ENCODE results near the gene TTPAL.

Gene TTPAL

DNA sequence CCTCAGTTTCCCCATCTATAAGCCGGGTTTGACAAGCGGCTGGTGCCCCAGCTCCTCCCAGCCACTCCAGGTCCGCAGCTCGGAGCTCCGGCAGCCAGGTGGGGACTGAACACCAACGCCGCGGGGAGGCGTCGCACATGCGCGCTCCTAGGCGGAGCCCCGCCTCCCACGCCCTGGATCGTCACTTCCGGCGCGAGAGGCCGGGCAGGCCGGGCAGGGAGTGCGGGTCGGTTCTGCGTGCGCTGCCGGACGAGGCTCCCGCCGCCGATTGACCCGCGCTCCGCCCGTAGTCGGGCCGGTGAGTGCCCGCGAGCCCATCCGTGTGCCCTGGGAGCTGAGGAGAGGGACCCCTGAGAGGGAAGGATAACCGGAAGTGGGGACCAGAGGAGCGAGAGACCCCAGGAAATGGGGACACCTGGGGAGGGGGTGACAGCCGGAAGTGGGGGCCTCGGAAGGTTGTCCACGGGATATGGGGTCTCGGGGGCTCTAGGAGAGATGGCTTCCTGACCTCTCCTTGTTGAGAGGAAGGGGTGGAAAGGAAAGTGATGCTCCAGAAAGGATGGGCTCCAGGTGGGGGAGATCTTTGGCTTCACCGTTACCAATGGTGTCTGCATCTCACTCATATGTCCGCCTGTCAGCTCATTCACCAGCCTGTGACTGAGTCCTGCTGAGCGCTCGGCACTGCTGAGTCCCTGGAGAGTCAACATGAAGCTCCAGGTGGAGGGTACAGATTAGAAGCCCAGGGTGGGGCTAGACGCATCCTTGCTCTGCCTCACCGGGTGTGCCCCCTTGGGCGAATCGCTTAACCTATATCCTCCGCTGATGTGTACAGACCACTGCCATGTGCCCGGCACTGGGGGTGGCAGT is at the start of gene TTPAL:
Gene TTPAL (plus strand): TSS at position 181 of the 867 bp plus-strand sequence. CDS start 4,126 bp downstream, outside the sequence.
- DNase-seq: peak; percentile 44 to 52

DNA sequence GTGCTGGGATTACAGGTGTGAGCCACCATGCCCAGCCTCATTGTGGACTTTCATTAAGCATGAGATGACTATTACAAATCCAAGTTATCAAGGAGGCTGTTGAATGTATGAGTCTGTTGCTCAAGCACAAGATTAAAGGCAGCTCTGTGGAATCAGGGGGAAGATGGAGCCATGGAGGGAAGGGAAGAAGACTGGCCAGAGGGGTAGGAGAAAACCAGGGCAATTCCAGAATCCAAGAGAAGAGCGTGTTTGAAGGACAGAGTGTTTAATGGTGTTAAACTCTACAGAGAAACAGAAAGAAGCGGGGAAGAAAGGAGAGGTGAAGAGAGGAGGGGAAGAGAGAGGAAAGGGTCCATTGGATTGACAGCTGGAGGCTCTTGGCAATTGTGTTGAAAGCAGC is 49.8 kb upstream of the TTPAL start:
- no peak for DNase-seq

DNA sequence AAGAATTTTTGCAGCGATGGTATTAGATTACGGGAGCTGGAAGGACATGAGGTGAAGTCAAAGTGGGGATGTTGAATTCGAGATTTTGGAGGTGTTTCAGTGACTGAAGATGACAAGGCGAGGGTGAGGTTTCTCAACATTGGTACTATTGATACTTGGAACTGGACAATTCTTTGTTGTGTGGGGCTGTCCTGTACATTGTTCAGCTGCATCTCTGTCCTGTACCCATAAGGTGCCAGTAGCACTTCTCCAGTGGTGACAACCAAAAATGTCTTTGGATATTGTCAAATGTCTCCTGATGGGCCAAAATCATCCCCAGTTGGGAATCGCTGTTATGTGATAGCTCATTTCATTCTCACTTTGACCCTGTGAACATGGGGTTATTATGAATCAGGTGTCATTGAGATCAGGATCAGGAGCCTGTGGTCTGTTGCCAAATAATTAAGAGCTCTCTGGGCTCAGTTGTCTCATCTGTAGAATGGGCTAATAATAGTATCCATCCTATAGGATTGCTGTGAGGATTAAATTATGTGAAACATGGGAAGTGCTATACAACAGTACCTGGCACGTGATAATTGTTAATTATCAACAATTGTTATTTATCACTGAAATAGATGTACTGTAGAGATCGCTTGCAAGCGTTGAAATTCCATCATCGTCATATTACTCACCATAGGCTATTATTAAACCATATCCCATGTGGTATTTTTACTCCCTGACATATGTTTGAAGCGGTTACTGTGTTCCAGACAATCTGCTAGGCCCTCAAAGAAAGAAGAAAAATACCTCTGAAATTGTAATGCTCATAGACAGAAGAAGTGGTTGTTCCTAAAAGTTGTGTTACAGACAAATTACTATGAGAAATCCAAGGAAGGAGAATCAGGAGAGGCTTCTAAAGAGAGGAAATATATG is 48.5 kb upstream of the TTPAL start:
- no peak for DNase-seq

- DNase-seq: no peak
Measured at GRCh38 chr20:44427804-44428173, 47.9 kb upstream of the TTPAL start.

DNA sequence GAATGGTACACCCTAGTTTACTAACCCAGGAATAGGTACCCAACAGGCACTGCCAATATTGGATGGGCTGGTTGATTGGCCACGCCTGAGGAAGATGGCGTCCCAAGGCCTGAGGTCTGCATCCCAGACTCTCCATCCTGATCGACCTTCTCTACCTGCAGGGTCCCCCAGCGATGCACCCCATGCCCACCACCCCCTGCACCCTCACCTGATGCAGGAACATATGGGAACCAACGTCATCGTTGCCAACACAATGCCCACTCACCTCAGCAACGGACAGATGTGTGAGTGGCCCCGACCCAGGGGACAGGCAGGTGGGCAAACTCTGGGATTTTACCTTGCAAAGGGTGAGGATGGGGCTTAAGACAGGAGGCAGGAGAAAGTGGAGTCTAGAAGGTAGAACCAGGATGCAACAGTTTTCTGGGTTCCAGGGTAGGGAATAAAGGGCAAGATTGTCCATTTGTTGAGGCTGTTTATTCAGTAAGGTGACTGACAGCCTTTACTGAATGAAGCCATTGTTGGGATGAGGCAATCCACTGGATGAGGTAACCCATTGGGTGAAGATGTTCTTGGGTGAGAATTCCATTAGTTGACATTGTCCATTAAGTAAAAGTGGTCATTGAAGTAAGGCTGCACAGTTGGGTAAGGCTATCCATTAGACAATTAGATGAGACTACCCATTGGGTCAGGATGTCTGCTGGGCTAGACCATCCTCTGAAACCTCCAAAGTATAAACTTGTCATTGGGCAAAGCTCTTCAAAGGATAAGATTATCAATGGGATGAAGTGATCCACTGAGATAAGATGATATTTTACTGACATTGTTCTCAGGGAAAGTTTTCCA is 47.3 kb upstream of the TTPAL start:
- no peak for DNase-seq

DNA sequence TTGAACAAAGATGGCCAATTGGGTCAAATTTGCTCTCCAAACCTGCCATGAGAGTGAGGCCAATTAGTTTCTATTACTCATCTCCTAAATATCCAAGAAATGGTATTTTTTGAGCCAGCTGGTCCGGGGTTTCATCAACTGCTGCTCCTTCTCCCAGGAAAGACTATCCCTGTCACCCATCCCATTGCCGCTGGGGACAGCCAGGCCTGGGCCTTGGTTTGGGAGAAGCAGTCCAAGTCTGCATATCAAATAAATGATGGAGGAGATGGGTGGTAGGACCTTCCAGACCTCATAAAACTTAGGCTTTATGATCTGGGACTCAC is 46.7 kb upstream of the TTPAL start:
- DNase-seq: no peak

- DNase-seq: no peak
Measured at GRCh38 chr20:44429419-44430269, 46.0 kb upstream of the TTPAL start.

DNA sequence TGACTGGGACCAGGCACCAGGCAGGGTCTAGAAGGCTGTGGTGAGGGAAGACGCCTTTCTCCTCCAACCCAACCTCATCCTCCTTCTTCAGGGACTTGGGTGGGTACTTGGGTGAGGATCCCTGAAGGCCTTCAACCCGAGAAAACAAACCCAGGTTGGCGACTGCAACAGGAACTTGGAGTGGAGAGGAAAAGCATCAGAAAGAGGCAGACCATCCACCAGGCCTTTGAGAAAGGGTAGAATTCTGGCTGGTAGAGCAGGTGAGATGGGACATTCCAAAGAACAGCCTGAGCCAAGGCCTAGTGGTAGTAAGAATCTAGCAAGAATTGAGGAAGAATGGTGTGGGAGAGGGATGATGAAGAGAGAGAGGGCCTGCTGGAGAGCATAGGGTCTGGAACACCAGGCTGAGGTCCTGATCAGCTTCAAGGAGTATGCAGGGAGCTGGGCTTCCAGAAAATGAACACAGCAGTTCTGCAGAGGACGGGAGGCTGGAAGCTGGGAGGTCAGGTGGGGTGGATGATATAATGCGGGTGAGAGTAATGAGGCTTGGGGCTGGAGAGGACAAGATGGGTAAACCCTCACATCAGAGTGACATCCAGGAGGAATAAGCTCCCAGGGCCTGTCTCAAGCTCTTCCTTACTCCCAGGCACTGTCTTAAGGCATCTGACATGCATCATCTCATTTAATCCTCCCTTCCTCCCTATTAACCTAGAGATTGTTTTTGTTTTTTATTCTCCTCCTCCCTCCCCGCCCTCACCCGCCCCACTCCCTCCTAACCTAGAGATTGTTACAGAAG is 45.2 kb upstream of the TTPAL start:
- no peak for DNase-seq

GRCh38 chr20:44431118-44431501 is 44.6 kb upstream of the TTPAL start:
- DNase-seq: no peak

DNA sequence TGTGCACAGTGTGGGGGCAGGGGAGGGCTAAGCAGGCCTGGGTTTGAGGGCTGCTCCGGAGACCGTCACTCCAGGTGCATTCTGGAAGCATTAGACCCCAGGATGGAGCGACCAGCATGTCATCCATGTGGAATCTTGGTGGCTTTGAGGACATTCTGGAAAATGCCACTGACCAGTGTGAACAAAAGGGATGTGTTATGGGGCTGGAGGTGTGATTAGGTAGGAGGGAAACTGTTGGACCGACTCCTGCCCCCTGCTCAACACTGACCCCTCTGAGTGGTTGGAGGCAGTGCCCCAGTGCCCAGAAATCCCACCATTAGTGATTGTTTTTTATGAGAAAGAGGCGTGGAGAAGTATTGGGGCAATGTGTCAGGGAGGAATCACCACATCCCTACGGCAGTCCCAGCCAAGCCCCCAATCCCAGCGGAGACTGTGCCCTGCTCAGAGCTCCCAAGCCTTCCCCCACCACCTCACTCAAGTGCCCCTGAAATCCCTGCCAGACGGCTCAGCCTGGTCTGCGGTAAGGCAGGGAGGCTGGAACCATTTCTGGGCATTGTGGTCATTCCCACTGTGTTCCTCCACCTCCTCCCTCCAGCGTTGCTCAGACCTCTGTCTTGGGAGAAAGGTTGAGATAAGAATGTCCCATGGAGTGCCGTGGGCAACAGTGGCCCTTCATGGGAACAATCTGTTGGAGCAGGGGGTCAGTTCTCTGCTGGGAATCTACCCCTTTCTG is 44.0 kb upstream of the TTPAL start:
- no peak for DNase-seq

DNA sequence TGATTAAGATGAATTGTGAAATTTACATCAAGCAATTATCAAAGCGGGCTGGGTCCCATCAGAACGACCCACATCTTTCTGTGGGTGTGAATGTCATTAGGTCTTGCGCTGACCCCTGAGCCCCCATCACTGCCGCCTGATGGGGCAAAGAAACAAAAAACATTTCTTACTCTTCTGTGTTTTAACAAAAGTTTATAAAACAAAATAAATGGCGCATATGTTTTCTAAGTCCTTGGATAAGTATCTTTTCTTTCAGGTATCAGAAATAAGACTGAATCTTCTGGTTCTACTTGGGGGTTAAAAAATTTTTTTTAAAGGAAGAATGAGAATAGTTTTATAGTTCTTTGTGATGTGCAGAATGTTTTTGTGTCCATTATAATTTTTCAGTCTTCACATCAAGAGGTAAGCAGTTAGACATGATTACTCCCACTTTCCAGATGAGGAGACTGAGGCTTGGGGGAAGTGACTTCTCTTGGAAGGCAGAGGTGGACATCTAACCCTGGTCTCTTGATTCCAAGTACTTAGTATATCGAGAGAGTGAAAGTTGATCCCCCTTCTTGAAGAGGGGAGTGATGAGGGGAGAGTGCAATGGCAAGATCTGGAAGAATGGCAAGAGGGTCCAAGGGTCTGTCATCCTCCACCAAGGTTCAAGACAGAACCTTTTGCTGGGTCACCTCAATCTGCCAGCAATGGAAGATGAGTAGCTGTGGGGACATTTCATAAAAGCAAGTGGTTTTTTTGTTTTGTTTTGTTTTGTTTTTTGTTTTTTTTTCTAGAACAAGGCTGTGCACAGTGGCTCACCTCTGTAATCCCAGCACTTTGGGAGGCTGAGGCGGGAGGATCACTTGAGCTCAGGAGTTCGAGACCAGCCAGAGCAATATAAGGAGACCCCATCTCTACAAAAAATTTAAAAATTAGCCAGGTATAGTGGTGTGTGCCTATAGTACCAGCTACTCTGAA is 42.8 kb upstream of the TTPAL start:
- no peak for DNase-seq

DNA sequence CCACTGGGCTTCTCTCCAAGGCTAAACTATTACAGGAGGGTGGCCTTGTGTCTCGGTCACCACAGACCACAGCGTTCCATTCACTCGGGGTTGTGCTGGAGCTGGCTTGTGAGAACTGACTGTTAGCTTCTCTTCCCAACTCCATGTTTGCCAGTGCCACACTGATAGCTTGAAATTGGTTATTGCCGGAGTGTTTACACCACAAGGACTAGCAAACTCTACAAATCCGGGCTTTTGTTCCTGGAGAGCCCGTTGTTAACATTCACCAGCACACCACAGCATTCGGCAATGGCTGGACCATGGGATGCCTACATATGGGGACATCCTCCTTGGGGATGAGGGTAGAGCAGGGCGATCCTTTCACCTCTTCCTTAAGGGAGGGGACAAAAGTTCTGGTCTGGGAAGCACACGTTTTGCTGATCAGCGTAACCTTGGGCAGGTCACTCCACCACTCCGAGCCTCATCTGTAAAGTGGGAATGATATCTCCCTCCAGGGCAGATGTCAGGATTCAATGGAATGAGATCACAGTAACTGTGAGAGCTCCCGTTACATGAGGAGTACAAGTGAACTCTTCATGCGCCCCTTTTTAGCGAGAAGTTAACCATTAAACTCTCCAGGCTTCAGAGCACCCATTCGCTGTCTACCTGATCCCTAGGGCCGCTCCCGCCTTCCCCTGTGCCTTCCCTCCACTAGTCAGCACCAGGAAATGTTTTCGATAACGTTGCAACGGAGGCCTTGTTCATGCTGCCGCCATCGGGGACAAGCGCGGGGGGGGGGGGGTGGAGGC is 41.7 kb upstream of the TTPAL start:
- DNase-seq: no peak

DNA sequence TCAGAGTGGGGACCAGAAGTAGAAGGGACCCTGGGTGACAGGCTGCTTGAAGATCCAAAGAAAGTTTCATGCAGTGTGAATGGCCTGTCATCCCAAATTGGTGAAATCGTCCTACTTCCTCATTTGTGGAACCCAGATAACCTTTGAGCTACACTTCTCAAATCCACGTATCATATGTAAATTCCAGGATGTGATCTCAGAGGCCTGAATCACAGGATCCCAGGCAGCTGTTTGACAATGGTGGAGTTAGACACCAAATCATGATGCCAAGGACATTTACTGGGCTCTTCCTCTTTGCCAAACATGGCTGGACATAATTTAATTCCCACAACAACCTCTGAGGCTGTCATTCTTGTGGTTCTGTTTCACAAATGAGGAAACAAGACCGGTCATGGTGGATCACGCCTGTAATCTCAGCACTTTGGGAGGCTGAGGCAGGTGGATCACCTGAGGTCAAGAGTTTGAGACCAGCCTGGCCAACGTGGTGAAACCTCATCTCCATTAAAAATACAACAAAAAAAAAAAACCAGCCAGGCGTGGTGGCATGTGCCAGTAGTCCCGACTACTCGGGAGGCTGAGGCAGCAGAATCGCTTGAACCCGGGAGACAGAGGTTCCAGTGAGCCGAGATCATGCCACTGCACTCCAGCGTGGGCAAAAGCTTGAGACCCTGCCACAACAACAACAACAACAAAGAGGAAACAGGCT is 39.9 kb upstream of the TTPAL start:
- no peak for DNase-seq

GRCh38 chr20:44436393-44436792 is 39.3 kb upstream of the TTPAL start:
- DNase-seq: no peak

- DNase-seq: no peak
Measured at GRCh38 chr20:44437497-44437896, 38.2 kb upstream of the TTPAL start.

GRCh38 chr20:44438782-44439181 is 36.9 kb upstream of the TTPAL start:
- DNase-seq: no peak

GRCh38 chr20:44439318-44439717 is 36.4 kb upstream of the TTPAL start:
- DNase-seq: no peak
